ENCODE measurements around the gene SNX25.

GRCh38 chr4:185404031-185404430 is 194.6 kb downstream of the SNX25 start:
- TF ChIP-seq CTCF (IDR thresholded peaks at IDR 0.05) (no peak), EP300 (IDR thresholded peaks at IDR 0.05) (no peak), POLR2A (IDR thresholded peaks at IDR 0.05) (no peak), POLR2AphosphoS5 (IDR thresholded peaks at IDR 0.05) (no peak)
